Testis (tissue), 2 donors: Measurements from ENCODE around the gene PPIL1.

ENCODE experiments used
- CTCF ChIP-seq, 3 experiments: fragments of 450-650 bp in 2 of 3; fragments of 200-600 bp in 1 of 3; sonication (generic) in 1 of 3; IDR thresholded peaks; one replicate each; pipeline ENCODE4 v1.5.1; 2016 to 2019; ENCODE audit warnings: antibody characterized with exemption in 3 of 3, mild to moderate bottlenecking in 2 of 3, moderate library complexity in 1 of 3
- POLR2A ChIP-seq: fragments of 450-650 bp; IDR thresholded peaks from one replicate; pipeline ENCODE4 v1.6.1; 2017; ENCODE audit warnings: antibody characterized with exemption, mild to moderate bottlenecking, moderate library complexity

- TF ChIP-seq POLR2A (no peak), CTCF (IDR thresholded peaks at IDR 0.05) (no peak)
Measured at GRCh38 chr6:36873115-36873514, 1.5 kb downstream of the PPIL1 start.
